ENCODE measurements around the gene LCP1. TPM values are rescaled to one million over a fixed set of nuclear protein-coding genes. Genes with fewer than 3 reads are reported as not detected.
A peak's percentile ranks its signal among the peaks of the same experiment; 100 is the strongest.
"Not testable (repeated sequence)": the region's sequence is repeated elsewhere in the genome, so short reads cannot be mapped to it uniquely, and the experiment has no call there.

The LCP1 gene
- total and polyA plus RNA-seq, 2 of the 13 experiments (the other 11 are each of a cell fraction or from before 2014, with no cell fraction given), result 1.6 TPM

DNA sequence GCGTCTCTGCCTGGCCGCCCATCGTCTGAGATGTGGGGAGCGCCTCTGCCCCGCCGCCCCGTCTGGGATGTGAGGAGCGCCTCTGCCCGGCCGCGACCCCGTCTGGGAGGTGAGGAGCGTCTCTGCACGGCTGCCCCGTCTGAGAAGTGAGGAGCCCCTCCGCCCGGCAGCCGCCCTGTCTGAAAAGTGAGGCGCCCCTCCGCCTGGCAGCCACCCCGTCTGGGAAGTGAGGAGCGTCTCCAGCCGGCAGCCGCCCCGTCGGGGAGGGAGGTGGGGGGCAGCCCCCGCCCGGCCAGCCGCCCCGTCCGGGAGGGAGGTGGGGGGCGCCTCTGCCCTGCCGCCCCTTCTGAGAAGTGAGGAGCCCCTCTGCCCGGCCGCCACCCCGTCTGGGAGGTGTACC, 19.2 kb downstream of the LCP1 start:
- H4K20me1 ChIP-seq (ENCODE audit: insufficient read depth, low read length); H3K9me3 ChIP-seq (ENCODE audit: low read length); H3K4me3 ChIP-seq (replicated peaks in 1 of 3; ENCODE audit: insufficient read depth in 1 of 3, low read depth in 2 of 3, low read length in 3 of 3); FAIRE-seq; H3K4me1 ChIP-seq (ENCODE audit: insufficient read depth, low read length); intact Hi-C loops (cut with micrococcal nuclease; ENCODE audit: unreplicated experiment); H3K27ac ChIP-seq (ENCODE audit: extremely low read length, insufficient read depth, low read length); BruUV-seq (replicated peaks); in situ Hi-C loops (cut with HindIII; ENCODE audit: extremely low pct_ligation_motif_present, low pct_unique_long_range_greater_than_20kb); H3K4me2 ChIP-seq (ENCODE audit: low read depth, low read length); DNase-seq (ENCODE audit: low spot score); H3K9ac ChIP-seq (ENCODE audit: insufficient read depth, low read depth, low read length); POLR2A ChIA-PET; H2AFZ ChIP-seq (ENCODE audit: low read length); H3K27me3 ChIP-seq (ENCODE audit: control insufficient read depth in 1 of 2, insufficient read depth in 2 of 2, low read length in 2 of 2); ATAC-seq; H3K79me2 ChIP-seq (ENCODE audit: insufficient read depth, low read length); CTCF ChIA-PET (ENCODE audit: low intra/inter-chr PET ratio, low total read pairs); H3K36me3 ChIP-seq (replicated peaks in 1 of 2; ENCODE audit: control insufficient read depth in 1 of 2, insufficient read depth in 2 of 2, low read length in 2 of 2): not testable (repeated sequence)
- WGBS (ENCODE audit: low lambda C conversion rate), result 83% methylated on average over 23 of the region's 36 CpGs

GRCh38 chr13:46160471-46161066, 21.4 kb downstream of the LCP1 start:
- Histone ChIP-seq H3K36me3 (replicated peaks in 1 of 2; ENCODE audit: control insufficient read depth in 1 of 2, insufficient read depth in 2 of 2, low read length in 2 of 2) (no peaks in the 10 kb centered on the region), H4K20me1 (ENCODE audit: insufficient read depth, low read length) (no peaks in the 10 kb centered on the region), H3K4me3 (replicated peaks in 1 of 3; ENCODE audit: insufficient read depth in 1 of 3, low read depth in 2 of 3, low read length in 3 of 3) (no peak overlapping the region), H3K9me3 (ENCODE audit: low read length) (no peaks in the 10 kb centered on the region), H3K27ac (ENCODE audit: extremely low read length, insufficient read depth, low read length) (no peak overlapping the region), H3K9ac (ENCODE audit: insufficient read depth, low read depth, low read length) (no peak overlapping the region), H3K79me2 (ENCODE audit: insufficient read depth, low read length) (no peaks in the 10 kb centered on the region), H3K27me3 (ENCODE audit: control insufficient read depth in 1 of 2, insufficient read depth in 2 of 2, low read length in 2 of 2) (no peaks in the 10 kb centered on the region), H2AFZ (ENCODE audit: low read length) (no peak overlapping the region), H3K4me2 (ENCODE audit: low read depth, low read length) (peak overlapping the region; percentile 46; the same call in 1 of the 2 replicates), H3K4me1 (ENCODE audit: insufficient read depth, low read length) (peaks cover 14% of the 10 kb centered on the region)
- BruUV-seq (replicated peaks), result no TSS peak
- DNase-seq (ENCODE audit: low spot score) (peak; percentile 58), FAIRE-seq (peak; percentile 51), ATAC-seq (peak; percentile 64)
- intact Hi-C loops (cut with micrococcal nuclease; ENCODE audit: unreplicated experiment) (loop anchor here (1.0 to 2.0 kb wide), 3 partner anchors 18 to 353 kb away; no protein-coding TSS in a partner anchor), in situ Hi-C loops (cut with HindIII; ENCODE audit: extremely low pct_ligation_motif_present, low pct_unique_long_range_greater_than_20kb) (no loop called here)
- ChIA-PET CTCF (ENCODE audit: low intra/inter-chr PET ratio, low total read pairs) (interaction anchor here (0.7 to 3.3 kb wide), 5 partner anchors 14 to 353 kb away, joined by 3 to 30 read pairs (median 4); no protein-coding TSS in a partner anchor), POLR2A (interaction anchor here (1.3 kb wide), 1 partner anchor 18 kb away, joined by 4 read pairs; no protein-coding TSS in a partner anchor)
- WGBS (ENCODE audit: low lambda C conversion rate), result 6% methylated on average over 4 of the region's 4 CpGs
- TF ChIP-seq, protein P1, sequence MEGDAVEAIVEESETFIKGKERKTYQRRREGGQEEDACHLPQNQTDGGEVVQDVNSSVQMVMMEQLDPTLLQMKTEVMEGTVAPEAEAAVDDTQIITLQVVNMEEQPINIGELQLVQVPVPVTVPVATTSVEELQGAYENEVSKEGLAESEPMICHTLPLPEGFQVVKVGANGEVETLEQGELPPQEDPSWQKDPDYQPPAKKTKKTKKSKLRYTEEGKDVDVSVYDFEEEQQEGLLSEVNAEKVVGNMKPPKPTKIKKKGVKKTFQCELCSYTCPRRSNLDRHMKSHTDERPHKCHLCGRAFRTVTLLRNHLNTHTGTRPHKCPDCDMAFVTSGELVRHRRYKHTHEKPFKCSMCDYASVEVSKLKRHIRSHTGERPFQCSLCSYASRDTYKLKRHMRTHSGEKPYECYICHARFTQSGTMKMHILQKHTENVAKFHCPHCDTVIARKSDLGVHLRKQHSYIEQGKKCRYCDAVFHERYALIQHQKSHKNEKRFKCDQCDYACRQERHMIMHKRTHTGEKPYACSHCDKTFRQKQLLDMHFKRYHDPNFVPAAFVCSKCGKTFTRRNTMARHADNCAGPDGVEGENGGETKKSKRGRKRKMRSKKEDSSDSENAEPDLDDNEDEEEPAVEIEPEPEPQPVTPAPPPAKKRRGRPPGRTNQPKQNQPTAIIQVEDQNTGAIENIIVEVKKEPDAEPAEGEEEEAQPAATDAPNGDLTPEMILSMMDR (CRISPR knock-in tag; IDR thresholded peaks at IDR 0.05), result peak; percentile 82
- TF ChIP-seq SMC3 (IDR thresholded peaks at IDR 0.05; ENCODE audit: low read length), result peak; percentile 79
- TF ChIP-seq SP140L (CRISPR knock-in tag; IDR thresholded peaks at IDR 0.05; ENCODE audit: borderline replicate concordance), result no peak
- TF ChIP-seq RBM22 (optimal IDR thresholded peaks at IDR 0.05; ENCODE audit: low read length), result no peak
- TF ChIP-seq MTF2 (CRISPR knock-in tag; IDR thresholded peaks at IDR 0.05; ENCODE audit: borderline replicate concordance), result no peak
- no peak for TF ChIP-seq ZNF251 (CRISPR knock-in tag; IDR thresholded peaks at IDR 0.05)
- 0 out of 2 replicates have a peak, but pooled peaks have one; percentile 33 for TF ChIP-seq MIXL1 (CRISPR knock-in tag; IDR thresholded peaks at IDR 0.05)
- TF ChIP-seq, protein P2, sequence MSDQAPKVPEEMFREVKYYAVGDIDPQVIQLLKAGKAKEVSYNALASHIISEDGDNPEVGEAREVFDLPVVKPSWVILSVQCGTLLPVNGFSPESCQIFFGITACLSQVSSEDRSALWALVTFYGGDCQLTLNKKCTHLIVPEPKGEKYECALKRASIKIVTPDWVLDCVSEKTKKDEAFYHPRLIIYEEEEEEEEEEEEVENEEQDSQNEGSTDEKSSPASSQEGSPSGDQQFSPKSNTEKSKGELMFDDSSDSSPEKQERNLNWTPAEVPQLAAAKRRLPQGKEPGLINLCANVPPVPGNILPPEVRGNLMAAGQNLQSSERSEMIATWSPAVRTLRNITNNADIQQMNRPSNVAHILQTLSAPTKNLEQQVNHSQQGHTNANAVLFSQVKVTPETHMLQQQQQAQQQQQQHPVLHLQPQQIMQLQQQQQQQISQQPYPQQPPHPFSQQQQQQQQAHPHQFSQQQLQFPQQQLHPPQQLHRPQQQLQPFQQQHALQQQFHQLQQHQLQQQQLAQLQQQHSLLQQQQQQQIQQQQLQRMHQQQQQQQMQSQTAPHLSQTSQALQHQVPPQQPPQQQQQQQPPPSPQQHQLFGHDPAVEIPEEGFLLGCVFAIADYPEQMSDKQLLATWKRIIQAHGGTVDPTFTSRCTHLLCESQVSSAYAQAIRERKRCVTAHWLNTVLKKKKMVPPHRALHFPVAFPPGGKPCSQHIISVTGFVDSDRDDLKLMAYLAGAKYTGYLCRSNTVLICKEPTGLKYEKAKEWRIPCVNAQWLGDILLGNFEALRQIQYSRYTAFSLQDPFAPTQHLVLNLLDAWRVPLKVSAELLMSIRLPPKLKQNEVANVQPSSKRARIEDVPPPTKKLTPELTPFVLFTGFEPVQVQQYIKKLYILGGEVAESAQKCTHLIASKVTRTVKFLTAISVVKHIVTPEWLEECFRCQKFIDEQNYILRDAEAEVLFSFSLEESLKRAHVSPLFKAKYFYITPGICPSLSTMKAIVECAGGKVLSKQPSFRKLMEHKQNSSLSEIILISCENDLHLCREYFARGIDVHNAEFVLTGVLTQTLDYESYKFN (CRISPR knock-in tag; conservative IDR thresholded peaks at IDR 0.05), result no peak
